Tibial nerve (tissue), 4 donors: ENCODE data around the gene TMEM97.

Source experiments
- CTCF ChIP-seq, 5 experiments: fragments of 200-600 bp in 3 of 5; fragments of 450-650 bp in 2 of 5; sonication (generic) in 3 of 5; IDR thresholded peaks; one replicate each; pipeline ENCODE4 v1.5.1; 2016 to 2019; ENCODE audit warnings: antibody characterized with exemption in 5 of 5, mild to moderate bottlenecking in 3 of 5, moderate library complexity in 2 of 5
- EP300 ChIP-seq, 2 donors: sonication (generic); formaldehyde crosslinking; IDR thresholded peaks; one replicate each; pipeline ENCODE4 v1.6.1; 2017; ENCODE audit warnings: antibody characterized with exemption in 2 of 2, mild to moderate bottlenecking in 1 of 2
- POLR2A ChIP-seq, 2 donors: fragments of 450-650 bp; IDR thresholded peaks; one replicate each; pipeline ENCODE4 v1.6.1; 2017; ENCODE audit warnings: antibody characterized with exemption in 2 of 2, mild to moderate bottlenecking in 2 of 2, moderate library complexity in 2 of 2

- no peak for TF ChIP-seq POLR2A (IDR thresholded peaks at IDR 0.05)
- no peak for TF ChIP-seq CTCF (IDR thresholded peaks at IDR 0.05)
- no peak for TF ChIP-seq EP300 (IDR thresholded peaks at IDR 0.05)
Observed at GRCh38 chr17:28344435-28344901, 25.5 kb downstream of the TMEM97 start.
